IMR-90 (cell line): ENCODE results near the gene ATP4A. TPM values are rescaled to one million over a fixed set of nuclear protein-coding genes. Genes with fewer than 3 reads are reported as not detected.

ENCODE experiments used
- ATAC-seq: fragments of 200-7000 bp; cut with Tn5 transposase; 2 replicates; pipeline ENCODE4 v1.9.1; 2020; ENCODE audit warnings: low read depth, mild to moderate bottlenecking, moderate library complexity
- BruUV-seq: library from RNA; stranded (reverse); fragments of 400-500 nt; replicated peaks from 2 replicates; lab custom pipeline; 2021; lab: Mats Ljungman, UMichigan
- CTCF ChIA-PET: fragments of 300-600 bp; formaldehyde crosslinking; extraction: SDS; loops from one replicate; lab custom pipeline; 2021; ENCODE audit warnings: antibody characterized with exemption; lab: Yijun Ruan, JAX
- POLR2A ChIA-PET: fragments of 300-600 bp; sonication (Branson Sonifier 250); formaldehyde crosslinking; loops from one replicate; lab custom pipeline; 2022; ENCODE audit warnings: antibody characterized with exemption; ENCODE audit not compliant: unreplicated experiment; lab: Charles Lee
- DNase-seq: peaks from one replicate; pipeline ENCODE4 v3.0.0; 2013
- H2AFZ ChIP-seq: replicated peaks from 2 replicates; pipeline ENCODE3; 2013; ENCODE audit warnings: low read length, mild to moderate bottlenecking; ENCODE audit not compliant: poor library complexity
- H2AK5ac ChIP-seq: 2 replicates; pipeline ENCODE4 v1.6.1; 2013; ENCODE audit warnings: low read depth, low read length, inconsistent platforms
- H2AK9ac ChIP-seq: replicated peaks from 2 replicates; pipeline ENCODE3; 2013; ENCODE audit warnings: mild to moderate bottlenecking, low read depth, low read length, moderate library complexity; ENCODE audit not compliant: poor library complexity
- H2BK120ac ChIP-seq: 2 replicates; pipeline ENCODE4 v1.6.1; 2013; ENCODE audit warnings: low read depth, low read length, inconsistent platforms
- H2BK15ac ChIP-seq: 3 replicates; pipeline ENCODE4 v1.6.1; 2013; ENCODE audit warnings: low read depth, low read length, inconsistent platforms
- H2BK20ac ChIP-seq: 2 replicates; pipeline ENCODE4 v1.6.1; 2013; ENCODE audit warnings: low read depth, mild to moderate bottlenecking, inconsistent platforms, low read length, moderate library complexity
- H2BK5ac ChIP-seq: 2 replicates; pipeline ENCODE4 v1.6.1; 2013; ENCODE audit warnings: mild to moderate bottlenecking, low read depth, low read length, inconsistent platforms; ENCODE audit not compliant: poor library complexity, severe bottlenecking
- H3K14ac ChIP-seq: replicated peaks from 2 replicates; pipeline ENCODE4 v1.6.1; 2013; ENCODE audit warnings: low read depth, low read length, inconsistent platforms
- H3K18ac ChIP-seq: 2 replicates; pipeline ENCODE4 v1.6.1; 2013; ENCODE audit warnings: low read depth, low read length, control low read depth
- H3K23ac ChIP-seq: 2 replicates; pipeline ENCODE4 v1.6.1; 2013; ENCODE audit warnings: low read depth, low read length, inconsistent platforms
- H3K27ac ChIP-seq: 2 replicates; pipeline ENCODE4 v1.5.1; 2013; ENCODE audit warnings: mild to moderate bottlenecking, control low read depth, low read length; ENCODE audit not compliant: insufficient read depth
- H3K27me3 ChIP-seq: 2 replicates; pipeline ENCODE4 v1.6.1; 2013; ENCODE audit warnings: low read length; ENCODE audit not compliant: control insufficient read depth, insufficient read depth
- H3K36me3 ChIP-seq: 2 replicates; pipeline ENCODE4 v1.6.1; 2013; ENCODE audit warnings: low read length, mixed read lengths; ENCODE audit not compliant: control insufficient read depth, insufficient read depth
- H3K4ac ChIP-seq: 2 replicates; pipeline ENCODE4 v1.6.1; 2013; ENCODE audit warnings: low read depth, low read length, inconsistent platforms
- H3K4me1 ChIP-seq: 2 replicates; pipeline ENCODE4 v1.6.1; 2013; ENCODE audit warnings: low read length, mixed read lengths; ENCODE audit not compliant: control insufficient read depth, insufficient read depth
- H3K4me2 ChIP-seq: 2 replicates; pipeline ENCODE4 v1.6.1; 2013; ENCODE audit warnings: low read depth, mild to moderate bottlenecking, control low read depth, low read length, moderate library complexity
- H3K4me3 ChIP-seq: 2 replicates; pipeline ENCODE4 v1.5.1; 2013; ENCODE audit warnings: low read depth, mild to moderate bottlenecking, control low read depth, low read length, moderate library complexity; ENCODE audit not compliant: insufficient read depth
- H3K56ac ChIP-seq: 2 replicates; pipeline ENCODE4 v1.6.1; 2013; ENCODE audit warnings: low read length, inconsistent platforms; ENCODE audit not compliant: insufficient read depth; ENCODE audit errors: extremely low read depth
- H3K79me1 ChIP-seq, 2 experiments: 2 replicates each; pipeline ENCODE4 v1.6.1; 2013; ENCODE audit warnings: low read length in 2 of 2, inconsistent platforms in 1 of 2, low read depth in 1 of 2
- H3K9ac ChIP-seq: 2 replicates; pipeline ENCODE4 v1.6.1; 2013; ENCODE audit warnings: low read depth, low read length, control low read depth
- H3K9me1 ChIP-seq: 2 replicates; pipeline ENCODE4 v1.6.1; 2013; ENCODE audit warnings: low read length, inconsistent platforms; ENCODE audit not compliant: insufficient read depth
- H3K9me3 ChIP-seq: 2 replicates; pipeline ENCODE4 v1.6.1; 2013; ENCODE audit warnings: low read length; ENCODE audit not compliant: control insufficient read depth, insufficient read depth
- H4K20me1 ChIP-seq: 2 replicates; pipeline ENCODE4 v1.6.1; 2013; ENCODE audit warnings: low read length, inconsistent platforms; ENCODE audit not compliant: insufficient read depth
- H4K5ac ChIP-seq: 2 replicates; pipeline ENCODE4 v1.6.1; 2013; ENCODE audit warnings: mild to moderate bottlenecking, low read depth, low read length, control low read depth
- H4K8ac ChIP-seq, 2 experiments: 2 replicates each; pipeline ENCODE4 v1.6.1; 2013; ENCODE audit warnings: low read depth in 2 of 2, low read length in 2 of 2, control low read depth in 1 of 2, inconsistent platforms in 1 of 2
- H4K91ac ChIP-seq: 2 replicates; pipeline ENCODE4 v1.6.1; 2013; ENCODE audit warnings: low read depth, low read length, inconsistent platforms; ENCODE audit not compliant: insufficient read depth
- CEBPB ChIP-seq: IDR thresholded peaks from 2 replicates; pipeline ENCODE4 v1.6.1; 2012; ENCODE audit warnings: low read depth, low read length, improper control_type of control experiment
- MAFK ChIP-seq: IDR thresholded peaks from 2 replicates; pipeline ENCODE4 v1.6.1; 2012; ENCODE audit warnings: low read depth, low read length, improper control_type of control experiment
- RAD21 ChIP-seq: IDR thresholded peaks from 2 replicates; pipeline ENCODE4 v1.6.1; 2012; ENCODE audit warnings: low read length, improper control_type of control experiment
- RCOR1 ChIP-seq: IDR thresholded peaks from 2 replicates; pipeline ENCODE4 v1.6.1; 2012; ENCODE audit warnings: mild to moderate bottlenecking, low read length, improper control_type of control experiment; ENCODE audit not compliant: insufficient replicate concordance
- WGBS, 2 experiments: methylation state at CpG; one replicate each; pipeline versions ENCODE4 v1.1.5 to v1.1.7; 2013; ENCODE audit warnings: missing lambda C conversion rate in 2 of 2; ENCODE audit not compliant: insufficient read length in 1 of 2; ENCODE audit errors: extremely low coverage in 2 of 2; 5-methylcytosine and 5-hydroxymethylcytosine counted together
- dilution Hi-C: fragments of 300-500 bp; cut with HindIII; formaldehyde crosslinking; loops from one replicate; pipeline ENCODE4 v1.14.3; 2018; ENCODE audit warnings: low sequenced_read_pairs; ENCODE audit not compliant: unreplicated experiment
- in situ Hi-C: fragments of 300-500 bp; cut with MboI; formaldehyde crosslinking; loops from 3 replicates; pipeline ENCODE4 v1.14.3; 2019; ENCODE audit warnings: low sequenced_read_pairs, inconsistent platforms, mixed read lengths
- intact Hi-C: fragments of 100-400 bp; cut with micrococcal nuclease; formaldehyde crosslinking; loops from 2 replicates; pipeline ENCODE4 v1.10.0; 2022
- polyA plus RNA-seq, 3 experiments: library from polyadenylated mRNA; depleted of rRNA; stranded (reverse); fragments of >200 nt; gene quantifications; 2 replicates each; pipeline ENCODE4 v1.2.3, GENCODE V29; 2012; ENCODE audit warnings: low replicate concordance in 1 of 3
- total RNA-seq: library from RNA; depleted of rRNA; stranded (reverse); fragments of >200 nt; gene quantifications from 2 replicates; pipeline ENCODE4 v1.2.3, GENCODE V29; 2012
- TF ChIP-seq, protein P1 (sequence below): conservative IDR thresholded peaks from 2 replicates; pipeline ENCODE4 v1.5.1; 2012; ENCODE audit warnings: mild to moderate bottlenecking, low read depth, low read length, improper control_type of control experiment
- TF ChIP-seq, protein P2 (sequence below): fragments of 150-350 bp; IDR thresholded peaks from 2 replicates; pipeline ENCODE4 v1.6.1; 2017; ENCODE audit warnings: mild to moderate bottlenecking, antibody characterized with exemption, low read length, low read depth

The ATP4A gene
- total and polyA plus RNA-seq, 2 of the 4 experiments (the other 2 are of a cell fraction), result not detected

DNA sequence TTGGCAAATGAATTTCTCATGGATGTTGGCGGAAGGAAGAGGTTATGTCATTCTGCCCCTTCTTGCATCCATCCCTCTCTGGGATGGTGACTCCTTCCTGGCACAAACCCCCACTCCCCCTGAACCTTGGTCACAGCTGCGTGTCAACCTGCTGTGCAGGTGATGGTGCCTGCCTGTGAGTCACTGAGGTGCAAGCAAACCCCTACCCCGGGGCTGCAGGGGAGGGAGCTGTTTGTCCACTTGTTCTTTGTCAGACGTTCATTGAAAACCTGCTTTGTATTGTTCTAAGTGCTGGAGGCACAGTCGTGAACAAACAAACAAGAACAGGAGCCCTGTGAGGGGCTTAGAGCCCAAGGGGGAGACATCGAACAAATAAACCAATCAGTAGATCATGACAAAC lies 32.2 kb downstream of the ATP4A start (continued):
- TF ChIP-seq CEBPB (no peak), RAD21 (no peak)

DNA sequence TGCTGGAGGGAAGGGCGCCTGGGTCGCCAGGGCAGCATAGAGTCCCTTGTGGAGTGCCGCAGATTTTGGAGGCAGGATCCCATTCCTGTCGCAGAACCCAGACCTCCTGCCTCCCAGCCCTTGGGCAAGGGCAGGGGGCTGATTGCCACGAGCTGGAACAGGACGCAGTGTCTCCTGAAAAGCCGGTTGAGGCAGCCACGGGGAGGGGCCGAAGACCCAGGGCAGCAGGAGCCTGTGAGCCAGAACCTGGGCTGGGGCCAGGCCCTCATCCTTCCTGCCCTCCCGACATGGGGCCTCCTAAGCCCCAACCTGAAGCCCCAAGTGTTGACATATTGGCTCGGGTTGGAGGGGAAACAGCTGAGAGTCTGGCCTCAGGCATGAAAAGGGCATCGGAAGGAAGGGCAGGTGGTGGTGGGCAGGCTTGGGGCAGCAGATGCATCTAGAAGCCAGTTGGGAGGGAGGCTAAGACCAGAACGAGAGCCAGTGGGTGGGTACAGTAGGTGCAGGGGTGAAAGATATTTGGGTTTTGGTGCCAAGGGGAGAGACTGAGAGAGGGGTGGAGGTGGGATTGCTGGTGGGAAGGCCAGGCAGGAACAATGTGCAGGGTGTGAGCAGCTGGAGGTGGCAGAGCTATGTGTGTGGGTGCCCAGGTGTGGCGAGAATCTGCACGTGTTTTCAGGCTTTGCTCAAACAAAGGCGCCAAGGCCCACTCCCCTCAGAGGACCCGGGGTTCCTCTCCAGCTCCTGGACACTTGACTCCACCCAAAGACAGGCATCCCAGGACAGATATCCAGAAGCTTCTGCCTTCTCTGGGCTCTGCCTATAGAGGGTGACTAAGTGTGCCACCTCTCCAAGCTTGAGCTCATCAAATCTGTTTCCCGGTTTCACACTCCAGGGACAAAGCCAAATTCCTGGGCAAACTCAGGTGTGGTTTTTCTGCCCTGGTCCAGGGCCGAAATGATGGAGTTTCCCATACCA lies 33.9 kb downstream of the ATP4A start:
- H2AK9ac ChIP-seq, result no peak overlapping the region
- dilution Hi-C loops (no loop called here), in situ Hi-C loops (no loop called here), intact Hi-C loops (no loop called here)
- H4K91ac ChIP-seq, result no peak overlapping the region
- CTCF ChIA-PET, result interaction anchor here (0.6 kb wide), 1 partner anchor 472 kb away, joined by 3 read pairs; no protein-coding TSS in a partner anchor
- no peaks in the 10 kb centered on the region for H3K36me3 ChIP-seq
- no peak overlapping the region for H2BK120ac ChIP-seq
- H3K9me1 ChIP-seq, result peaks cover 15% of the 10 kb centered on the region
- H3K18ac ChIP-seq, result no peak overlapping the region
- no peak overlapping the region for H3K4me2 ChIP-seq
- no peak overlapping the region for H4K8ac ChIP-seq
- POLR2A ChIA-PET, result no interaction called here
- H3K9me3 ChIP-seq, result no peaks in the 10 kb centered on the region
- no peak overlapping the region for H3K23ac ChIP-seq
- no TSS peak for BruUV-seq
- H2AK5ac ChIP-seq, result 0 out of 2 replicates have a peak overlapping the region, but pooled peaks have one; percentile 28
- H3K4me1 ChIP-seq, result peaks cover 11% of the 10 kb centered on the region
- H2AFZ ChIP-seq, result no peak overlapping the region
- H3K4ac ChIP-seq, result no peak overlapping the region
- no peak overlapping the region for H4K5ac ChIP-seq
- H3K27me3 ChIP-seq, result peaks cover 15% of the 10 kb centered on the region
- DNase-seq (no peak), ATAC-seq (no peak)
- H2BK20ac ChIP-seq, result peak overlapping the region; percentile 14; the same call in 1 of the 2 replicates
- no peak overlapping the region for H3K9ac ChIP-seq
- no peaks in the 10 kb centered on the region for H3K79me1 ChIP-seq
- H3K27ac ChIP-seq, result no peak overlapping the region
- no peaks in the 10 kb centered on the region for H4K20me1 ChIP-seq
- no peak overlapping the region for H2BK5ac ChIP-seq
- WGBS, 2 experiments, result 55% methylated on average over 9 of the region's 19 CpGs; no CpG with 5 or more reads in 1 of the 2 experiments
- no peak for TF ChIP-seq MAFK
- TF ChIP-seq, protein P1, sequence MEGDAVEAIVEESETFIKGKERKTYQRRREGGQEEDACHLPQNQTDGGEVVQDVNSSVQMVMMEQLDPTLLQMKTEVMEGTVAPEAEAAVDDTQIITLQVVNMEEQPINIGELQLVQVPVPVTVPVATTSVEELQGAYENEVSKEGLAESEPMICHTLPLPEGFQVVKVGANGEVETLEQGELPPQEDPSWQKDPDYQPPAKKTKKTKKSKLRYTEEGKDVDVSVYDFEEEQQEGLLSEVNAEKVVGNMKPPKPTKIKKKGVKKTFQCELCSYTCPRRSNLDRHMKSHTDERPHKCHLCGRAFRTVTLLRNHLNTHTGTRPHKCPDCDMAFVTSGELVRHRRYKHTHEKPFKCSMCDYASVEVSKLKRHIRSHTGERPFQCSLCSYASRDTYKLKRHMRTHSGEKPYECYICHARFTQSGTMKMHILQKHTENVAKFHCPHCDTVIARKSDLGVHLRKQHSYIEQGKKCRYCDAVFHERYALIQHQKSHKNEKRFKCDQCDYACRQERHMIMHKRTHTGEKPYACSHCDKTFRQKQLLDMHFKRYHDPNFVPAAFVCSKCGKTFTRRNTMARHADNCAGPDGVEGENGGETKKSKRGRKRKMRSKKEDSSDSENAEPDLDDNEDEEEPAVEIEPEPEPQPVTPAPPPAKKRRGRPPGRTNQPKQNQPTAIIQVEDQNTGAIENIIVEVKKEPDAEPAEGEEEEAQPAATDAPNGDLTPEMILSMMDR, result no peak
- no peak for TF ChIP-seq RCOR1
- TF ChIP-seq CEBPB, result no peak
- TF ChIP-seq, protein P2, sequence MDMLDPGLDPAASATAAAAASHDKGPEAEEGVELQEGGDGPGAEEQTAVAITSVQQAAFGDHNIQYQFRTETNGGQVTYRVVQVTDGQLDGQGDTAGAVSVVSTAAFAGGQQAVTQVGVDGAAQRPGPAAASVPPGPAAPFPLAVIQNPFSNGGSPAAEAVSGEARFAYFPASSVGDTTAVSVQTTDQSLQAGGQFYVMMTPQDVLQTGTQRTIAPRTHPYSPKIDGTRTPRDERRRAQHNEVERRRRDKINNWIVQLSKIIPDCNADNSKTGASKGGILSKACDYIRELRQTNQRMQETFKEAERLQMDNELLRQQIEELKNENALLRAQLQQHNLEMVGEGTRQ, result no peak
- TF ChIP-seq RAD21, result no peak
- no peak overlapping the region for H3K56ac ChIP-seq
- H3K14ac ChIP-seq, result no peak overlapping the region
- no peak overlapping the region for H2BK15ac ChIP-seq
- H3K4me3 ChIP-seq, result no peak overlapping the region
